Activated CD8-positive, alpha-beta T cell treated with anti-CD3 and anti-CD28 coated beads for 36 hours (primary cell): ENCODE results near the gene BMPR1A. TPM values are rescaled to one million over a fixed set of nuclear protein-coding genes. Genes with fewer than 3 reads are reported as not detected.
A peak's percentile ranks its signal among the peaks of the same experiment; 100 is the strongest.

Source experiments
- ATAC-seq: fragments of 200-7000 bp; cut with Tn5 transposase; one replicate; pipeline ENCODE4 v1.10.0; 2021; ENCODE audit warnings: mild to moderate bottlenecking, moderate library complexity
- CTCF ChIA-PET: fragments of 350-600 bp; sonication (Branson Sonifier 250); formaldehyde crosslinking; loops from one replicate; lab custom pipeline; 2021; ENCODE audit warnings: antibody characterized with exemption; lab: Charles Lee
- POLR2A ChIA-PET: fragments of 350-600 bp; sonication (Branson Sonifier 250); formaldehyde crosslinking; loops from one replicate; lab custom pipeline; 2021; ENCODE audit warnings: antibody characterized with exemption; lab: Charles Lee
- DNase-seq: peaks from one replicate; pipeline ENCODE4 v3.0.0-alpha.2; 2020
- H3K27ac Mint-ChIP-seq: one replicate; pipeline ENCODE4 v1.8.0; 2021; ENCODE audit warnings: mild to moderate bottlenecking, mixed read lengths
- H3K27me3 Mint-ChIP-seq: one replicate; pipeline ENCODE4 v1.8.0; 2021; ENCODE audit warnings: mixed read lengths
- H3K36me3 Mint-ChIP-seq: one replicate; pipeline ENCODE4 v1.8.0; 2021; ENCODE audit warnings: low read depth, mixed read lengths
- H3K4me1 Mint-ChIP-seq: one replicate; pipeline ENCODE4 v1.8.0; 2021; ENCODE audit warnings: low read depth, mixed read lengths
- H3K4me3 Mint-ChIP-seq: one replicate; pipeline ENCODE4 v1.8.0; 2021; ENCODE audit warnings: mild to moderate bottlenecking, moderate library complexity, mixed read lengths
- H3K9me3 Mint-ChIP-seq: one replicate; pipeline ENCODE4 v1.8.0; 2021; ENCODE audit warnings: mixed read lengths
- CTCF ChIP-seq: fragments of 200-600 bp; IDR thresholded peaks from one replicate; pipeline ENCODE4 v1.8.0; 2022; ENCODE audit warnings: antibody characterized with exemption, mild to moderate bottlenecking
- intact Hi-C: fragments of 100-400 bp; cut with micrococcal nuclease; formaldehyde crosslinking; loops from one replicate; pipeline ENCODE4 v1.10.0; 2022
- total RNA-seq, 2 experiments: library from RNA; stranded (reverse); gene quantifications; one replicate each; pipeline ENCODE4 v1.2.3, GENCODE V29; 2021

Gene BMPR1A
- total RNA-seq, 2 experiments from 2014 or later = 6.6 to 6.9 TPM

GRCh38 chr10:86960003-86960862 is 203.8 kb downstream of the BMPR1A start:
- Mint-ChIP-seq H3K27me3 (no peaks in the 10 kb centered on the region), H3K36me3 (no peaks in the 10 kb centered on the region), H3K4me1 (no peaks in the 10 kb centered on the region), H3K4me3 (no peak overlapping the region), H3K27ac (no peak overlapping the region), H3K9me3 (no peaks in the 10 kb centered on the region)
- DNase-seq (peak; percentile 53), ATAC-seq (peak; percentile 94)
- peak; percentile 74 for TF ChIP-seq CTCF
- intact Hi-C loops = no loop called here
- CTCF ChIA-PET = interaction anchor here (0.6 to 6.0 kb wide), 14 partner anchors 9 to 273 kb away, joined by 3 to 30 read pairs (median 3); partner anchors contain the start of gene ADIRF
- POLR2A ChIA-PET = interaction anchor here (0.8 kb wide), 1 partner anchor 11 kb away, joined by 5 read pairs; no protein-coding TSS in a partner anchor

- H3K36me3 Mint-ChIP-seq = no peaks in the 10 kb centered on the region
- CTCF ChIA-PET = interaction anchor here (0.7 to 6.0 kb wide), 13 partner anchors 8 to 274 kb away, joined by 3 to 30 read pairs (median 3); partner anchors contain the start of gene ADIRF
- DNase-seq (no peak), ATAC-seq (no peak)
- intact Hi-C loops = no loop called here
- H3K4me1 Mint-ChIP-seq = peaks cover 5% of the 10 kb centered on the region
- H3K9me3 Mint-ChIP-seq = no peaks in the 10 kb centered on the region
- H3K4me3 Mint-ChIP-seq = no peak overlapping the region
- TF ChIP-seq CTCF = no peak
- no peak overlapping the region for H3K27ac Mint-ChIP-seq
- POLR2A ChIA-PET = interaction anchor here (0.8 kb wide), 1 partner anchor 10 kb away, joined by 5 read pairs; no protein-coding TSS in a partner anchor
- no peaks in the 10 kb centered on the region for H3K27me3 Mint-ChIP-seq
These were observed 204.5 kb downstream of the BMPR1A start for GRCh38 chr10:86960863-86961434.

- no peaks in the 10 kb centered on the region for H3K9me3 Mint-ChIP-seq
- DNase-seq = no peak
- POLR2A ChIA-PET = no interaction called here
- H3K27me3 Mint-ChIP-seq = no peaks in the 10 kb centered on the region
- H3K27ac Mint-ChIP-seq = no peak overlapping the region
- intact Hi-C loops = no loop called here
- ATAC-seq = no peak
- peaks cover 11% of the 10 kb centered on the region for H3K4me1 Mint-ChIP-seq
- CTCF ChIA-PET = interaction anchor here (1.2 to 6.0 kb wide), 3 partner anchors 21 to 92 kb away, joined by 3 to 30 read pairs (median 3); no protein-coding TSS in a partner anchor
- no peak for TF ChIP-seq CTCF
- no peak overlapping the region for H3K4me3 Mint-ChIP-seq
- H3K36me3 Mint-ChIP-seq = no peaks in the 10 kb centered on the region
These were observed 205.2 kb downstream of the BMPR1A start for GRCh38 chr10:86961481-86962091.

GRCh38 chr10:86962136-86962980 is 205.9 kb downstream of the BMPR1A start:
- no peaks in the 10 kb centered on the region for H3K9me3 Mint-ChIP-seq
- POLR2A ChIA-PET = interaction anchor here (1.1 kb wide), 1 partner anchor 9 kb away, joined by 4 read pairs; no protein-coding TSS in a partner anchor

More at GRCh38 chr10:86962136-86962980, 205.9 kb downstream of the BMPR1A start:
- CTCF ChIA-PET = no interaction called here
- no peak for TF ChIP-seq CTCF
- Mint-ChIP-seq H3K27ac (no peak overlapping the region), H3K27me3 (no peaks in the 10 kb centered on the region), H3K36me3 (no peaks in the 10 kb centered on the region), H3K4me1 (peaks cover 17% of the 10 kb centered on the region), H3K4me3 (no peak overlapping the region)
- DNase-seq = no peak
- no peak for ATAC-seq
- intact Hi-C loops = no loop called here
